CD4-positive, alpha-beta memory T cell (primary cell): ENCODE measurements around the gene FNDC11. TPM values are rescaled to one million over a fixed set of nuclear protein-coding genes. Genes with fewer than 3 reads are reported as not detected.

ENCODE experiments used
- CTCF ChIA-PET: fragments of 350-600 bp; sonication (Branson Sonifier 250); formaldehyde crosslinking; loops from one replicate; lab custom pipeline; 2021; ENCODE audit warnings: inconsistent platforms; ENCODE audit not compliant: partially characterized antibody; lab: Charles Lee
- POLR2A ChIA-PET: fragments of 350-600 bp; sonication (Branson Sonifier 250); formaldehyde crosslinking; loops from one replicate; lab custom pipeline; 2021; ENCODE audit not compliant: partially characterized antibody; lab: Charles Lee
- DNase-seq, 5 donors: peaks; one replicate each; pipeline versions ENCODE4 v3.0.0 to v3.0.0-alpha.2; 2020 to 2022; ENCODE audit warnings: mixed read lengths in 1 of 5
- H3K27ac ChIP-seq: one replicate; pipeline ENCODE4 v1.7.0; 2013; ENCODE audit warnings: low read depth, low read length
- H3K27me3 ChIP-seq: 2 replicates; pipeline ENCODE4 v1.7.0; 2013; ENCODE audit warnings: mild to moderate bottlenecking, low read length, moderate library complexity; ENCODE audit not compliant: insufficient read depth
- H3K36me3 ChIP-seq: 2 replicates; pipeline ENCODE4 v1.7.0; 2013; ENCODE audit warnings: mild to moderate bottlenecking, low read length, moderate library complexity; ENCODE audit not compliant: insufficient read depth
- H3K4me1 ChIP-seq: 2 replicates; pipeline ENCODE4 v1.7.0; 2013; ENCODE audit warnings: mild to moderate bottlenecking, low read length, moderate library complexity; ENCODE audit not compliant: insufficient read depth
- H3K4me3 ChIP-seq, 2 donors: one replicate each; pipeline ENCODE4 v1.7.0; 2013; ENCODE audit warnings: low read length in 2 of 2, mild to moderate bottlenecking in 1 of 2
- H3K9me3 ChIP-seq, 2 donors: one replicate each; pipeline ENCODE4 v1.7.0; 2013; ENCODE audit warnings: low read length in 2 of 2, control low read depth in 1 of 2; ENCODE audit not compliant: control insufficient read depth in 1 of 2
- H3K27ac Mint-ChIP-seq, 7 donors: one replicate each; pipeline ENCODE4 v1.8.0; 2020 to 2021; ENCODE audit warnings: mixed read lengths in 7 of 7, mild to moderate bottlenecking in 6 of 7, inconsistent platforms in 3 of 7, moderate library complexity in 3 of 7
- H3K27me3 Mint-ChIP-seq, 2 donors: one replicate each; pipeline ENCODE4 v1.8.0; 2020 to 2021; ENCODE audit warnings: mixed read lengths in 2 of 2
- H3K36me3 Mint-ChIP-seq, 2 donors: one replicate each; pipeline ENCODE4 v1.8.0; 2020 to 2021; ENCODE audit warnings: mixed read lengths in 2 of 2, inconsistent platforms in 1 of 2, mild to moderate bottlenecking in 1 of 2
- H3K4me1 Mint-ChIP-seq, 4 donors: one replicate each; pipeline ENCODE4 v1.8.0; 2020 to 2021; ENCODE audit warnings: mixed read lengths in 4 of 4, mild to moderate bottlenecking in 1 of 4
- H3K4me3 Mint-ChIP-seq, 8 donors: one replicate each; pipeline ENCODE4 v1.8.0; 2020 to 2021; ENCODE audit warnings: mixed read lengths in 8 of 8, mild to moderate bottlenecking in 7 of 8, moderate library complexity in 6 of 8, inconsistent platforms in 3 of 8
- H3K9me3 Mint-ChIP-seq, 8 donors: one replicate each; pipeline ENCODE4 v1.8.0; 2020 to 2021; ENCODE audit warnings: mixed read lengths in 8 of 8, mild to moderate bottlenecking in 5 of 8, inconsistent platforms in 3 of 8, moderate library complexity in 1 of 8
- intact Hi-C: fragments of 100-400 bp; cut with micrococcal nuclease; formaldehyde crosslinking; loops from one replicate; pipeline ENCODE4 v1.15.1; 2023
- polyA plus RNA-seq, 2 donors: library from polyadenylated mRNA; unstranded; fragments of 300-500 nt; fragmentation: Illumina TruSeq; gene quantifications; one replicate each; pipeline ENCODE4 v1.2.3, GENCODE V29; 2021
- total RNA-seq, 2 experiments: library from RNA; stranded (reverse); gene quantifications; one replicate each; pipeline ENCODE4 v1.2.3, GENCODE V29; 2021

The FNDC11 gene, protein sequence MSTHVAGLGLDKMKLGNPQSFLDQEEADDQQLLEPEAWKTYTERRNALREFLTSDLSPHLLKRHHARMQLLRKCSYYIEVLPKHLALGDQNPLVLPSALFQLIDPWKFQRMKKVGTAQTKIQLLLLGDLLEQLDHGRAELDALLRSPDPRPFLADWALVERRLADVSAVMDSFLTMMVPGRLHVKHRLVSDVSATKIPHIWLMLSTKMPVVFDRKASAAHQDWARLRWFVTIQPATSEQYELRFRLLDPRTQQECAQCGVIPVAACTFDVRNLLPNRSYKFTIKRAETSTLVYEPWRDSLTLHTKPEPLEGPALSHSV
- total RNA-seq (1 to 10 TPM in 1 of 2 experiments, under 1 TPM in 1; 0.38 to 1.2 TPM), polyA plus RNA-seq (1 to 10 TPM in 1 of 2 donors, under 1 TPM in 1; 0.41 to 1.5 TPM)

GRCh38 chr20:63553933-63554290, at the start of gene FNDC11:
Gene FNDC11 (plus strand): TSS chr20:63554159. CDS start chr20:63555664, 1,505 bp downstream.
- H3K4me3 ChIP-seq = peak within 1 kb of the TSS; percentile 23 to 66
- POLR2A ChIA-PET = interaction anchor here (1.4 to 3.1 kb wide), 8 partner anchors 14 to 183 kb away, joined by 5 to 19 read pairs (median 8); partner anchors contain the start of genes HELZ2, LIME1 and PPDPF
- Mint-ChIP-seq H3K4me3 (peak within 1 kb of the TSS; percentile 70 to 92 (median 78)), H3K27ac (peak within 1 kb of the TSS; percentile 93 to 98 (median 97)), H3K36me3 (no peaks in the 10 kb centered on the region), H3K4me1 (peaks cover 5 to 27% (median 14%) of the 10 kb centered on the region in 4 donors), H3K27me3 (peaks cover 0 to 6% of the 10 kb centered on the region in 2 donors), H3K9me3 (no peaks in the 10 kb centered on the region)
- no peaks in the 10 kb centered on the region for H3K36me3 ChIP-seq
- no peaks in the 10 kb centered on the region for H3K9me3 ChIP-seq
- H3K27ac ChIP-seq = peak within 1 kb of the TSS; percentile 69
- H3K27me3 ChIP-seq = no peaks in the 10 kb centered on the region
- H3K4me1 ChIP-seq = peaks cover 22% of the 10 kb centered on the region
- intact Hi-C loops = loop anchor here (1.0 to 5.0 kb wide), 6 partner anchors 13 to 104 kb away; partner anchors contain the start of genes GMEB2, HELZ2, PTK6 and RTEL1
- peak in 2 of 5 donors; percentile 38 to 68 for DNase-seq
- CTCF ChIA-PET = no interaction called here

GRCh38 chr20:63504642-63505041, 49.3 kb upstream of the FNDC11 start:
- Mint-ChIP-seq H3K9me3 (peaks cover 0 to 22% (median 11%) of the 10 kb centered on the region in 8 donors), H3K4me3 (no peak overlapping the region), H3K27me3 (peaks cover 16 to 20% of the 10 kb centered on the region in 2 donors), H3K27ac (no peak overlapping the region), H3K4me1 (peaks cover 3 to 8% (median 5%) of the 10 kb centered on the region in 4 donors), H3K36me3 (peaks cover 2 to 6% of the 10 kb centered on the region in 2 donors)
- Histone ChIP-seq H3K27ac (no peak overlapping the region), H3K9me3 (no peaks in the 10 kb centered on the region), H3K4me3 (no peak overlapping the region), H3K4me1 (peaks cover under 1% of the 10 kb centered on the region), H3K36me3 (no peaks in the 10 kb centered on the region), H3K27me3 (no peaks in the 10 kb centered on the region)
- no peak for DNase-seq
- intact Hi-C loops = no loop called here
- CTCF ChIA-PET = interaction anchor here (2.3 kb wide), 1 partner anchor 8 kb away, joined by 8 read pairs; no protein-coding TSS in a partner anchor
- POLR2A ChIA-PET = no interaction called here

DNA sequence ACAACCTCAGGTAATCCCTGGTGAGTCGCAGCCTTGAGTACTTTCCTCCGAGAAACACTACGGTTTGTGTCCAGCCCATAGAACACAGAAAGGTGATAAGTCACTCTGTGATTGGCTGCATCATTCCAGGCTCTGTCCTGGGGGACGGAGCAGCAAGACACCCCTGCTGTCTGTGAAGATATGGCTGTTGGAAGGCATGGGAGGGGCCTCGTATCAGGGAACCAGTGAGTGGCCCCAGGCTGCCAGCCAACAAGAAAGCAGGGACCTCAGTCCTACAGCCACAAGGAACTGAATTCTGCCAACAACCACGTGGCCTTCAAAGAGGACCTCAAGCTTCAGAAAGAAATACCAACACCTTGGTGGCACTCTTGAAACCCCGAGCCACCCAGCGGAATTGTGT, 48.7 kb upstream of the FNDC11 start:
- Histone ChIP-seq H3K4me1 (no peaks in the 10 kb centered on the region), H3K9me3 (no peaks in the 10 kb centered on the region), H3K27me3 (no peaks in the 10 kb centered on the region), H3K36me3 (no peaks in the 10 kb centered on the region), H3K27ac (no peak overlapping the region), H3K4me3 (no peak overlapping the region)
- CTCF ChIA-PET = interaction anchor here (2.3 kb wide), 1 partner anchor 9 kb away, joined by 8 read pairs; no protein-coding TSS in a partner anchor
- POLR2A ChIA-PET = no interaction called here
- Mint-ChIP-seq H3K4me1 (peaks cover 3 to 8% (median 5%) of the 10 kb centered on the region in 4 donors), H3K27me3 (peaks cover 18 to 23% of the 10 kb centered on the region in 2 donors), H3K27ac (no peak overlapping the region), H3K9me3 (peaks cover 0 to 22% (median 11%) of the 10 kb centered on the region in 8 donors), H3K36me3 (peaks cover 2 to 6% of the 10 kb centered on the region in 2 donors), H3K4me3 (no peak overlapping the region)
- DNase-seq = no peak
- intact Hi-C loops = no loop called here

DNA sequence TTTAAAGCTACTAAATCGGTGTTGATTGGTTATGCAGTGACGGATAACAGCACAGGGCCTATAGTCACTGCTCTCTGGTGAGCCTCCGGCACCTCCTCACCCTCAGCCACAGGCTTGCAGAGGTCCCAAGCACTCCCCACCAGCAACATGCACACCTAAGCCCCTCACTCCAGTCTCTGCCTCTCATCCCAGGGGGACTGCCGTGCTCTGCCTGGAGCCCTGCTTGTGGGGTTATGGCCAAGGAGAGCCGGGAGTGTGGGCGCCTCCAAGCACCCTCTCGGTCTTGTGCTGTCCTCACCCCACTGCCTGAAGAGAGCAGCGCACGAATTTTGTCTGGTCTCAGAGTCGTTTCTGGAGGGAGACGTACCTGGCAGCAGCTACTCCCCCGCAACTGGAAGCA, 48.2 kb upstream of the FNDC11 start:
- H3K4me1 ChIP-seq = no peaks in the 10 kb centered on the region
- ChIA-PET CTCF (interaction anchor here (2.3 kb wide), 1 partner anchor 9 kb away, joined by 8 read pairs; no protein-coding TSS in a partner anchor), POLR2A (no interaction called here)
- H3K36me3 ChIP-seq = no peaks in the 10 kb centered on the region
- peaks cover 3 to 8% (median 5%) of the 10 kb centered on the region in 4 donors for H3K4me1 Mint-ChIP-seq
- H3K9me3 ChIP-seq = no peaks in the 10 kb centered on the region
- no peaks in the 10 kb centered on the region for H3K27me3 ChIP-seq
- H3K27me3 Mint-ChIP-seq = peaks cover 22 to 23% of the 10 kb centered on the region in 2 donors
- peaks cover 0 to 22% (median 11%) of the 10 kb centered on the region in 8 donors for H3K9me3 Mint-ChIP-seq
- H3K27ac ChIP-seq = no peak overlapping the region
- no peak overlapping the region for H3K27ac Mint-ChIP-seq
- H3K36me3 Mint-ChIP-seq = peaks cover 2 to 6% of the 10 kb centered on the region in 2 donors
- no peak overlapping the region for H3K4me3 Mint-ChIP-seq
- H3K4me3 ChIP-seq = no peak overlapping the region
- no peak for DNase-seq
- intact Hi-C loops = no loop called here

DNA sequence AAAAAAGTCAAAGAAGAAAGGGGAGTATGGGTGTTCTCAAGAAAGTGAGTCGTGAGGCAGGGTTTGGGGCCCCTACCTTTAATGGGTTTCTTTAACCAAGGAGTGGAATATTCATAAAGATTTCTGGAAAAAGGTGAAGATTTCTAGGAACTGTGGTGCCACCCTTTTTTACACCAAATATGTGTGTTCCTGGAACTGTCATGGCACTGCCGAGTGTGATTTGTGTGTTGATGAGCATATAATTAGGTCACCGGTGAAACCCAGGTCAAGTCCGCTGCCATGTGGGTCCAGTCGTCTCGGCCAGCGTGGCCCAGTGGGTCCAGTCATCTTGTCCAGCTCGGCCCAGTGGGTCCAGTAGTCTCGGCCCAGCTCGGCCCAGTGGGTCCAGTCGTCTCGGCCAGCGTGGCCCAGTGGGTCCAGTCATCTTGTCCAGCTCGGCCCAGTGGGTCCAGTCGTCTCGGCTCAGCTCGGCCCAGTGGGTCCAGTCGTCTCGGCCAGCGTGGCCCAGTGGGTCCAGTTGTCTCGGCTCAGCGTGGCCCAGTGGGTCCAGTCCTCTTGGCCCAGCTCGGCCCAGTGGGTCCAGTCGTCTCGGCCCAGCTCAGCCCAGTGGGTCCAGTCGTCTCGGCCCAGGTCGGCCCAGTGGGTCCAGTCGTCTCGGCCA, 46.7 kb upstream of the FNDC11 start:
- peaks cover 26 to 27% of the 10 kb centered on the region in 2 donors for H3K27me3 Mint-ChIP-seq
- POLR2A ChIA-PET = interaction anchor here (1.1 kb wide), 1 partner anchor 10 kb away, joined by 3 read pairs; no protein-coding TSS in a partner anchor
- DNase-seq = no peak

DNA sequence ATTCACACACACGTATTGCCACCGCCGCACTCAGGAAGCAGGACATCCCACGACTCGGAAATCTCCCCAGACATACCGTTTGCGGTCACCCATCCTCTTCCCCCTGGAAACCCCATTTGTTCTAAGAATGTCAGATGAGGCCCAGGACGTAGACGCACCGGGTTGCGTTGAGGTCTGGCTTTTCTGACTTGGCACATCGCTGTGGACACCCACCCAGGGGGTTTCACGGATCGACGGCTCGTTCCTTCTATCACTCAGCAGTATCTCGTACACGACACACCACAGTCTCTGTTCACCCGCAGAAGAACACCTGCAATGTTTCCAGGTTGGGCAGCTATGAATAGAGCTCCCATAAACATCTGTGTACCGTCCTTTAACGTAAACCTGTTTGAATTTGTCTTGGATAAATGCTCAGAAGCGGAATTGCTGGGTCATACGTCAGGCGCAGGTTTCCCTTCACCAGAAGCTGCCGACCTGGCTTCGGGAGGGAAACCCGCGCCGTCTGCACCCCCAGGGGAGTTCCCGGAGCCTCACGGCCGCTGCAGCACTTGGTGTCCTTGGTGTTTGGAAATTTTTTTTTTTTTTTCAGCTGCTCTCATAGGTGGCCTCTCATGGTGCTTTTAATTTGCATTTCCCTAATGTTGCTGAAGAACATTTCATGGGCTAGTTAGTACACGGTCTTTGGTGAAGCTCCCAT, 45.7 kb upstream of the FNDC11 start:
- peaks cover 2 to 6% of the 10 kb centered on the region in 2 donors for H3K36me3 Mint-ChIP-seq
- peaks cover 29 to 30% of the 10 kb centered on the region in 2 donors for H3K27me3 Mint-ChIP-seq
- H3K27ac ChIP-seq = no peak overlapping the region
- no peaks in the 10 kb centered on the region for H3K36me3 ChIP-seq
- H3K9me3 Mint-ChIP-seq = peaks cover 0 to 22% (median 13%) of the 10 kb centered on the region in 8 donors
- peak overlapping the region in 2 of 7 donors; percentile 48 to 52 for H3K27ac Mint-ChIP-seq
- ChIA-PET CTCF (interaction anchor here (0.7 kb wide), 1 partner anchor 11 kb away, joined by 3 read pairs; no protein-coding TSS in a partner anchor), POLR2A (no interaction called here)
- peak overlapping the region in 3 of 8 donors; percentile 10 to 64 (median 35) for H3K4me3 Mint-ChIP-seq
- intact Hi-C loops = no loop called here
- no peaks in the 10 kb centered on the region for H3K9me3 ChIP-seq
- no peaks in the 10 kb centered on the region for H3K4me1 ChIP-seq
- no peaks in the 10 kb centered on the region for H3K27me3 ChIP-seq
- H3K4me1 Mint-ChIP-seq = peaks cover 3 to 8% (median 5%) of the 10 kb centered on the region in 4 donors
- no peak for DNase-seq
- no peak overlapping the region for H3K4me3 ChIP-seq

More for the DNA sequence above, 46.7 kb upstream of the FNDC11 start:
- H3K4me1 ChIP-seq = no peaks in the 10 kb centered on the region
- H3K9me3 ChIP-seq = no peaks in the 10 kb centered on the region
- Mint-ChIP-seq H3K4me3 (no peak overlapping the region), H3K36me3 (peaks cover 2 to 6% of the 10 kb centered on the region in 2 donors), H3K9me3 (peaks cover 0 to 22% (median 11%) of the 10 kb centered on the region in 8 donors), H3K4me1 (peaks cover 3 to 8% (median 5%) of the 10 kb centered on the region in 4 donors), H3K27ac (no peak overlapping the region)
- intact Hi-C loops = no loop called here
- no peaks in the 10 kb centered on the region for H3K27me3 ChIP-seq
- H3K36me3 ChIP-seq = no peaks in the 10 kb centered on the region
- no peak overlapping the region for H3K4me3 ChIP-seq
- H3K27ac ChIP-seq = no peak overlapping the region
- CTCF ChIA-PET = no interaction called here
